Stimulated activated CD4-positive, alpha-beta T cell treated with anti-CD3 and anti-CD28 coated beads, Interleukin-2, amount 100 ng/mL, for 4 hours (primary cell): Measurements from ENCODE around the gene CSNK1E.

Source experiments
- DNase-seq: peaks from one replicate; pipeline ENCODE4 v3.0.0-alpha.2; 2020; ENCODE audit warnings: low read depth

Gene CSNK1E

GRCh38 chr22:38273135-38273826, 44.0 kb downstream of the CSNK1E start:
- DNase-seq = no peak

GRCh38 chr22:38272373-38273134, 44.7 kb downstream of the CSNK1E start, which contains the start of gene TMEM184B:
Gene TMEM184B (minus strand): TSS chr22:38273010. CDS start chr22:38247961, 25,049 bp downstream.
- DNase-seq = peak; percentile 74

- no peak for DNase-seq
Measured at GRCh38 chr22:38271927-38272372, 45.3 kb downstream of the CSNK1E start.

GRCh38 chr22:38271101-38271500, 46.1 kb downstream of the CSNK1E start:
- no peak for DNase-seq

GRCh38 chr22:38270091-38270992, 46.9 kb downstream of the CSNK1E start:
- no peak for DNase-seq

- no peak for DNase-seq
Measured at GRCh38 chr22:38269466-38269865, 47.8 kb downstream of the CSNK1E start.

GRCh38 chr22:38267086-38267485, 50.1 kb downstream of the CSNK1E start:
- no peak for DNase-seq

GRCh38 chr22:38266120-38266519, 51.1 kb downstream of the CSNK1E start:
- DNase-seq = no peak

GRCh38 chr22:38264322-38264843, 52.9 kb downstream of the CSNK1E start:
- DNase-seq = no peak

- no peak for DNase-seq
Measured at GRCh38 chr22:38262051-38262795, 55.0 kb downstream of the CSNK1E start.

GRCh38 chr22:38260761-38261681, 56.2 kb downstream of the CSNK1E start:
- no peak for DNase-seq

- DNase-seq = no peak
Measured at GRCh38 chr22:38259370-38259769, 57.9 kb downstream of the CSNK1E start.

- no peak for DNase-seq
Measured at GRCh38 chr22:38258895-38259294, 58.3 kb downstream of the CSNK1E start.

- DNase-seq = no peak
Measured at GRCh38 chr22:38257650-38258250, 59.5 kb downstream of the CSNK1E start.

- DNase-seq = no peak
Measured at GRCh38 chr22:38257181-38257580, 60.1 kb downstream of the CSNK1E start.

GRCh38 chr22:38255697-38256096, 61.5 kb downstream of the CSNK1E start:
- no peak for DNase-seq

GRCh38 chr22:38251341-38251692, 65.9 kb downstream of the CSNK1E start:
- DNase-seq = no peak

GRCh38 chr22:38250643-38251340, 66.4 kb downstream of the CSNK1E start:
- DNase-seq = no peak
